Mesothelial cell of epicardium (in vitro differentiated cells): ENCODE measurements around the gene MCF2L. TPM values are rescaled to one million over a fixed set of nuclear protein-coding genes. Genes with fewer than 3 reads are reported as not detected.

Experiments used
- DNase-seq, 2 experiments: peaks; one replicate each; pipeline ENCODE4 v3.0.0; 2021; ENCODE audit warnings: low spot score in 2 of 2; ENCODE audit not compliant: unreplicated experiment in 2 of 2
- H3K27ac Mint-ChIP-seq: 2 replicates; pipeline ENCODE4 v1.8.0; 2021; ENCODE audit warnings: mixed read lengths
- H3K27me3 Mint-ChIP-seq: 2 replicates; pipeline ENCODE4 v1.8.0; 2021; ENCODE audit warnings: low read depth, mixed read lengths
- H3K36me3 Mint-ChIP-seq: 2 replicates; pipeline ENCODE4 v1.8.0; 2021; ENCODE audit warnings: mixed read lengths
- H3K4me1 Mint-ChIP-seq: 2 replicates; pipeline ENCODE4 v1.8.0; 2021; ENCODE audit warnings: mixed read lengths
- H3K4me3 Mint-ChIP-seq: 2 replicates; pipeline ENCODE4 v1.8.0; 2021; ENCODE audit warnings: mild to moderate bottlenecking, moderate library complexity, mixed read lengths
- H3K9me3 Mint-ChIP-seq: 2 replicates; pipeline ENCODE4 v1.8.0; 2021; ENCODE audit warnings: mixed read lengths
- total RNA-seq: library from RNA; stranded (reverse); gene quantifications from 3 replicates; pipeline ENCODE4 v1.2.1, GENCODE V29; 2021
- TF ChIP-seq, protein P1 (sequence below): fragments of 200-600 bp; sonication (generic); IDR thresholded peaks from one replicate; pipeline ENCODE4 v1.5.0; 2021; ENCODE audit warnings: antibody characterized with exemption; ENCODE audit not compliant: unreplicated experiment

Gene MCF2L
- total RNA-seq, 1 donor from 2014 or later, result 36.6 TPM

GRCh38 chr13:112970552-112971287, 1.7 kb downstream of the MCF2L start:
- Mint-ChIP-seq H3K27me3 (peaks cover 38% of the 10 kb centered on the region), H3K27ac (no peak overlapping the region), H3K9me3 (peaks cover 11% of the 10 kb centered on the region), H3K36me3 (no peaks in the 10 kb centered on the region), H3K4me3 (no peak overlapping the region), H3K4me1 (peaks cover 15% of the 10 kb centered on the region)
- no peak for DNase-seq
- TF ChIP-seq, protein P1, sequence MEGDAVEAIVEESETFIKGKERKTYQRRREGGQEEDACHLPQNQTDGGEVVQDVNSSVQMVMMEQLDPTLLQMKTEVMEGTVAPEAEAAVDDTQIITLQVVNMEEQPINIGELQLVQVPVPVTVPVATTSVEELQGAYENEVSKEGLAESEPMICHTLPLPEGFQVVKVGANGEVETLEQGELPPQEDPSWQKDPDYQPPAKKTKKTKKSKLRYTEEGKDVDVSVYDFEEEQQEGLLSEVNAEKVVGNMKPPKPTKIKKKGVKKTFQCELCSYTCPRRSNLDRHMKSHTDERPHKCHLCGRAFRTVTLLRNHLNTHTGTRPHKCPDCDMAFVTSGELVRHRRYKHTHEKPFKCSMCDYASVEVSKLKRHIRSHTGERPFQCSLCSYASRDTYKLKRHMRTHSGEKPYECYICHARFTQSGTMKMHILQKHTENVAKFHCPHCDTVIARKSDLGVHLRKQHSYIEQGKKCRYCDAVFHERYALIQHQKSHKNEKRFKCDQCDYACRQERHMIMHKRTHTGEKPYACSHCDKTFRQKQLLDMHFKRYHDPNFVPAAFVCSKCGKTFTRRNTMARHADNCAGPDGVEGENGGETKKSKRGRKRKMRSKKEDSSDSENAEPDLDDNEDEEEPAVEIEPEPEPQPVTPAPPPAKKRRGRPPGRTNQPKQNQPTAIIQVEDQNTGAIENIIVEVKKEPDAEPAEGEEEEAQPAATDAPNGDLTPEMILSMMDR, result no peak

DNA sequence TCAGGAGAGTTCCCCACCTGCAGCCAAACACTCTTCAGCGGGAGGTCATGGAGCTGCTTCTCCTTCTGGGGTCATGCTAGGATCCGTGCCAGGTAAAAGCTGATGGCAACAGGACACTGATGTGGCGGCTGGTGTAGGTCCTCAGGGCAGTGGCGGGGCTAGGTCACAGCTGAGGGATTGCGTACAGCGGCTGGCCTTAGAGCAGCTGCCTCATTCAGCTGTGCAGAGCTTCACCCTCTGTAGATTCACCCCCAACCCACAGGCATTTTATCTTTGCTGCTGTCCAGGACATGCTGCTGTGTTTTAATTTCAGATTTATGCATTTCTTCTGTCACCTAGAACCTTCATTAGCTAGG, 2.3 kb downstream of the MCF2L start:
- no peak overlapping the region for H3K4me3 Mint-ChIP-seq
- peaks cover 11% of the 10 kb centered on the region for H3K9me3 Mint-ChIP-seq
- H3K27ac Mint-ChIP-seq, result no peak overlapping the region
- no peak for DNase-seq
- peaks cover 37% of the 10 kb centered on the region for H3K27me3 Mint-ChIP-seq
- H3K36me3 Mint-ChIP-seq, result no peaks in the 10 kb centered on the region
- TF ChIP-seq, protein P1, result no peak
- peaks cover 15% of the 10 kb centered on the region for H3K4me1 Mint-ChIP-seq

- H3K36me3 Mint-ChIP-seq, result no peaks in the 10 kb centered on the region
- H3K27me3 Mint-ChIP-seq, result peaks cover 37% of the 10 kb centered on the region
- H3K4me1 Mint-ChIP-seq, result peaks cover 15% of the 10 kb centered on the region
- TF ChIP-seq, protein P1, result no peak
- H3K9me3 Mint-ChIP-seq, result peaks cover 11% of the 10 kb centered on the region
- DNase-seq, result no peak
- H3K4me3 Mint-ChIP-seq, result no peak overlapping the region
- H3K27ac Mint-ChIP-seq, result no peak overlapping the region
These were observed 3.2 kb downstream of the MCF2L start for GRCh38 chr13:112972258-112972657.

DNA sequence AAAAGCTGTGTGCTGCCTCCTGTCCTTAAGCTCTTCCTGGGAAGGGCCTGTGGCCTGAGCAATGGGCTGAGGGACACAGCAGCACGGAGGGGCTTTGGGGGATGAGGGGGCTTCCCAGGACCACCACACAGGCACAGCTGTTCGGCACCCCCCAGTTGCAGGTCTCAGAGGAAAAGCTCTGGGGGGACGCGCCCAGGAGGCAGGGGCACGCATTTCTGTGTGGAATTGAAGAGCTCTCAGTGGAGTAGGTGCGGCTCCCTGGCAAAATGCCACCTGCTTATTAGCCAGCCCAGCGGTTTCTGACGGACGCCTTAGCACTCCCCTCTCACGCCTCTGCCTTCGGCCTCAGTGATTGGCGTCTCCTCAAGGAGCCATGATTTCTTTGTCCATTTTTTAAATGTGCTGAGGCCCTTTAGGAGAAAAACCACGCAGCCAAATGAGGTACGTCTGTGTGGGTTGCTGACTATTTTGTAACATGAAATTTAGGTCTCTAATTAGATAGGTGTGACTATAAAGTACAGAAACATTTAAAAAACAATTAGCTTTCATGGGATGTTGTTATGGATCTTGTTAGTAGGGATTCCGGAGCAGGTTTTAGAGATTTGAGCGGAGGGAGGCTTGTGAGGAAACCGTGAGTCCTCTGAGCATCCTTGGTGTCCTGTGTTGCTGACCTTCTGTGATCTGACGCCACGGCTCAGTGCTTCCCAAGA, 4.0 kb downstream of the MCF2L start:
- Mint-ChIP-seq H3K4me3 (no peak overlapping the region), H3K27me3 (peaks cover 37% of the 10 kb centered on the region), H3K4me1 (peaks cover 15% of the 10 kb centered on the region), H3K36me3 (no peaks in the 10 kb centered on the region), H3K27ac (no peak overlapping the region), H3K9me3 (peaks cover 11% of the 10 kb centered on the region)
- TF ChIP-seq, protein P1, result no peak
- DNase-seq, result no peak

DNA sequence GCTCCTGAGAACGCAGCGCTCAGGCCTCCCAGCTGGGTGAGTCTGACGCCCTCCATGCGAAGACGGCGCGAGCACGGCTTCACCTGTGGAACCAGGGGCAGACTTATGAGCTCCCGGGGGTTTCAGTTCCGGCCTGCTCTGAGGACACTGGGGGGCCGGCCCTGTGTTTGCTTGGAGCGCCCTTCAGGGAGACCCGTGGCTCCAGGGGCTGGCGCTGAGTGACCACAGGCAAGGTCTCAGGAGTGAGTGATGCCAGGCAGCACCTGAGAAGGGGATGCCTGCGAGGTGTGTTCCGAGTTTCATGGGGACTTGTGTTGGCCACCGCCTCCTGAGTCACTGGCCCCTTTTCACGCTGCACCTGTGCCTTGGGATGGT, 4.5 kb downstream of the MCF2L start:
- peaks cover 11% of the 10 kb centered on the region for H3K9me3 Mint-ChIP-seq
- no peak overlapping the region for H3K4me3 Mint-ChIP-seq
- H3K27ac Mint-ChIP-seq, result no peak overlapping the region
- no peaks in the 10 kb centered on the region for H3K36me3 Mint-ChIP-seq
- H3K4me1 Mint-ChIP-seq, result peaks cover 13% of the 10 kb centered on the region
- no peak for DNase-seq
- peaks cover 37% of the 10 kb centered on the region for H3K27me3 Mint-ChIP-seq
- TF ChIP-seq, protein P1, result no peak
